ENCODE results near the gene ZNF396. TPM values are rescaled to one million over a fixed set of nuclear protein-coding genes. Genes with fewer than 3 reads are reported as not detected.

ZNF396 gene
- total and polyA plus RNA-seq, 2 experiments from 2014 or later = 0.31 to 0.36 TPM

DNA sequence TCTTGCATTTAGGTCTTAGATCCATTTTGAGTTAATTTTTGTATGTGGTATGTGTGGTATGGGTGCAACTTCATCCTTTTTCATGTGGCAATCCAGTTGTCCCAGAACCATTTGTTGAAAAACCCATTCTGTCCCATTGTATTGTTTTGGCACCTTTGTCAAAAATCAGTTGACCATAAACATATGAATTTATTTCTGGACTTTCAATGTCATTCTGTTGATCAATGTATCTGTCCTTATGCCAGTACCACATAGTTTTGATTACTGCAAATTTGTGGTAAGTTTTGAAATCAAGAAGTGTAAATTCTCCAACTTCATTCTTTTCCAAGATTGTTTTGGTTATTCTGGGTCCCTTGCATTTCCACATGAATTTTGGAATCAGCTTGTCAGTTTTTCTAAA, 16.6 kb upstream of the ZNF396 start:
- no peaks in the 10 kb centered on the region for H3K79me2 ChIP-seq (replicated peaks; ENCODE audit: insufficient read depth)
- peaks cover 5% of the 10 kb centered on the region for H3K27me3 Mint-ChIP-seq (ENCODE audit: insufficient read depth, low read depth, poor library complexity)

More for the DNA sequence above, 16.6 kb upstream of the ZNF396 start:
- H3K27ac Mint-ChIP-seq = no peak overlapping the region
- H3K4me1 Mint-ChIP-seq = peaks cover 4% of the 10 kb centered on the region; the same call in 2 of the 3 replicates
- no peak for ATAC-seq
- Histone ChIP-seq H3K4me1 (ENCODE audit: insufficient read depth) (no peaks in the 10 kb centered on the region), H4K20me1 (replicated peaks; ENCODE audit: insufficient read depth) (no peaks in the 10 kb centered on the region), H3F3A (replicated peaks; ENCODE audit: low read depth) (no peaks in the 10 kb centered on the region), H2AFZ (no peak overlapping the region), H3K4me2 (no peak overlapping the region), H3K4me3 (no peak overlapping the region), H3K27me3 (ENCODE audit: insufficient read depth) (no peaks in the 10 kb centered on the region), H3K9me2 (ENCODE audit: insufficient read depth) (no peaks in the 10 kb centered on the region), H3K36me3 (ENCODE audit: insufficient read depth) (no peaks in the 10 kb centered on the region), H3K27ac (ENCODE audit: low read depth) (no peak overlapping the region)
- DNase-seq (ENCODE audit: low spot score) = no peak
- H3K9me3 Mint-ChIP-seq = no peaks in the 10 kb centered on the region; the same call in 2 of the 3 replicates
- TF ChIP-seq ZNF462 (CRISPR knock-in tag; IDR thresholded peaks at IDR 0.05) (no peak), EZH2phosphoT487 (IDR thresholded peaks at IDR 0.05; ENCODE audit: unreplicated experiment) (no peak), ZNF114 (CRISPR knock-in tag; IDR thresholded peaks at IDR 0.05) (no peak), POLR2AphosphoS5 (IDR thresholded peaks at IDR 0.05; ENCODE audit: low read depth) (no peak)
- no peak overlapping the region for H3K4me3 Mint-ChIP-seq
- no peaks in the 10 kb centered on the region for H3K36me3 Mint-ChIP-seq (ENCODE audit: low read depth)

Measured in GM23338 (cell line).